AG04450 (cell line): Measurements from ENCODE around the gene ARL6. TPM values are rescaled to one million over a fixed set of nuclear protein-coding genes. Genes with fewer than 3 reads are reported as not detected.

Experiments
- CTCF ChIA-PET: fragments of 300-600, 350-600 bp; formaldehyde crosslinking; extraction: SDS; loops from one replicate; lab custom pipeline; 2022; ENCODE audit warnings: antibody characterized with exemption, inconsistent platforms; lab: Charles Lee
- POLR2A ChIA-PET: fragments of 350-600 bp; formaldehyde crosslinking; extraction: SDS; loops from one replicate; lab custom pipeline; 2021; ENCODE audit warnings: antibody characterized with exemption, inconsistent platforms; lab: Yijun Ruan, JAX
- DNase-seq: peaks from one replicate; pipeline ENCODE4 v3.0.0-alpha.2; 2011; ENCODE audit warnings: low read depth, low spot score
- H3K27ac ChIP-seq: one replicate; pipeline ENCODE4 v1.5.1; 2012; ENCODE audit warnings: low read depth, low read length, control low read depth
- H3K27me3 ChIP-seq: one replicate; pipeline ENCODE4 v1.6.0; 2012; ENCODE audit warnings: low read length; ENCODE audit not compliant: control insufficient read depth, insufficient read depth
- H3K4me3 ChIP-seq: 2 replicates; pipeline ENCODE4 v1.5.1; 2011; ENCODE audit warnings: mild to moderate bottlenecking, low read depth, low read length, control low read depth
- H3K9me3 ChIP-seq: 2 replicates; pipeline ENCODE4 v1.5.1; 2012; ENCODE audit warnings: low read length; ENCODE audit not compliant: control insufficient read depth, insufficient read depth
- CTCF ChIP-seq: IDR thresholded peaks from 2 replicates; pipeline ENCODE4 v1.5.1; 2011; ENCODE audit warnings: low read depth, low read length, control low read depth, inconsistent platforms
- polyA plus RNA-seq: library from polyadenylated mRNA; depleted of rRNA; stranded (reverse); fragments of >200 nt; gene quantifications from 2 replicates; pipeline ENCODE4 v1.2.3, GENCODE V29; 2011

The ARL6 gene
- polyA plus RNA-seq, 1 experiment, result 5.0 TPM

- POLR2A ChIA-PET, result interaction anchor here (1.6 to 2.6 kb wide), 3 partner anchors 51 to 114 kb away, joined by 5 to 8 read pairs (median 7); partner anchors contain the start of gene ARL6
- H3K9me3 ChIP-seq, result no peaks in the 10 kb centered on the region
- H3K27me3 ChIP-seq, result no peaks in the 10 kb centered on the region
- H3K27ac ChIP-seq, result no peak overlapping the region
- CTCF ChIA-PET, result interaction anchor here (0.6 to 3.9 kb wide), 11 partner anchors 8 to 219 kb away, joined by 3 to 34 read pairs (median 4); no protein-coding TSS in a partner anchor
- peak overlapping the region; percentile 82; the same call in 1 of the 2 replicates for H3K4me3 ChIP-seq
- TF ChIP-seq CTCF, result no peak
- DNase-seq, result no peak
Observed at GRCh38 chr3:97820780-97821179, 56.2 kb downstream of the ARL6 start.

GRCh38 chr3:97821287-97821773 is 56.8 kb downstream of the ARL6 start:
- H3K9me3 ChIP-seq, result no peaks in the 10 kb centered on the region
- ChIA-PET POLR2A (interaction anchor here (0.9 to 2.6 kb wide), 5 partner anchors 17 to 150 kb away, joined by 4 to 8 read pairs (median 5); partner anchors contain the start of gene ARL6), CTCF (interaction anchor here (0.6 to 3.9 kb wide), 14 partner anchors 9 to 218 kb away, joined by 3 to 34 read pairs (median 4); no protein-coding TSS in a partner anchor)
- no peaks in the 10 kb centered on the region for H3K27me3 ChIP-seq
- peak overlapping the region; percentile 82 for H3K4me3 ChIP-seq
- 0 out of 2 replicates have a peak, but pooled peaks have one; percentile 1 for TF ChIP-seq CTCF
- DNase-seq, result no peak
- peak overlapping the region; percentile 48 for H3K27ac ChIP-seq

- DNase-seq, result peak; percentile 27
- Histone ChIP-seq H3K9me3 (no peaks in the 10 kb centered on the region), H3K4me3 (peak within 1 kb of the TSS; percentile 82), H3K27me3 (no peaks in the 10 kb centered on the region), H3K27ac (peak within 1 kb of the TSS; percentile 72)
- POLR2A ChIA-PET, result interaction anchor here (0.6 to 2.6 kb wide), 6 partner anchors 16 to 149 kb away, joined by 3 to 8 read pairs (median 5); partner anchors contain the start of gene ARL6
- peak; percentile 45; the same call in 1 of the 2 replicates for TF ChIP-seq CTCF
- CTCF ChIA-PET, result interaction anchor here (0.7 to 3.9 kb wide), 10 partner anchors 9 to 218 kb away, joined by 3 to 34 read pairs (median 4); no protein-coding TSS in a partner anchor
Observed at GRCh38 chr3:97821774-97822358, 57.3 kb downstream of the ARL6 start, which contains the start of gene CRYBG3. TSS of gene CRYBG3 (plus strand) at chr3:97822011. CDS start at chr3:97822207, 196 bp downstream.

- peak overlapping the region; percentile 82 for H3K4me3 ChIP-seq
- H3K27me3 ChIP-seq, result no peaks in the 10 kb centered on the region
- DNase-seq, result no peak
- no peak for TF ChIP-seq CTCF
- POLR2A ChIA-PET, result interaction anchor here (0.6 to 2.6 kb wide), 6 partner anchors 16 to 149 kb away, joined by 3 to 8 read pairs (median 5); partner anchors contain the start of gene ARL6
- no peaks in the 10 kb centered on the region for H3K9me3 ChIP-seq
- H3K27ac ChIP-seq, result peak overlapping the region; percentile 72
- CTCF ChIA-PET, result interaction anchor here (0.8 to 3.9 kb wide), 6 partner anchors 10 to 200 kb away, joined by 3 to 34 read pairs (median 6); no protein-coding TSS in a partner anchor
Observed at GRCh38 chr3:97822359-97822775, 57.8 kb downstream of the ARL6 start.
